Astrocyte (in vitro differentiated cells and primary cell): ENCODE results near the gene SMTN. TPM values are rescaled to one million over a fixed set of nuclear protein-coding genes. Genes with fewer than 3 reads are reported as not detected.

Experiments
- DNase-seq: peaks from one replicate; pipeline ENCODE4 v3.0.0-alpha.2; 2010; ENCODE audit warnings: low read depth
- FAIRE-seq: peaks from 2 replicates; lab custom pipeline; 2011; peaks lifted over from hg19 to GRCh38; lab: Jason Lieb, UNC
- H2AFZ ChIP-seq: 2 replicates; pipeline ENCODE4 v1.6.0; 2012; ENCODE audit warnings: low read depth, low read length, inconsistent platforms
- H3K27ac ChIP-seq: 2 replicates; pipeline ENCODE4 v1.5.1; 2011; ENCODE audit warnings: low read depth, low read length, inconsistent platforms
- H3K27me3 ChIP-seq: 2 replicates; pipeline ENCODE4 v1.6.0; 2011; ENCODE audit warnings: low read length, inconsistent platforms; ENCODE audit not compliant: insufficient read depth
- H3K36me3 ChIP-seq: 2 replicates; pipeline ENCODE4 v1.5.1; 2011; ENCODE audit warnings: low read length, inconsistent platforms; ENCODE audit not compliant: insufficient read depth
- H3K4me1 ChIP-seq: 2 replicates; pipeline ENCODE4 v1.5.1; 2011; ENCODE audit warnings: low read length, inconsistent platforms; ENCODE audit not compliant: insufficient read depth
- H3K4me2 ChIP-seq: 2 replicates; pipeline ENCODE4 v1.6.0; 2012; ENCODE audit warnings: low read length, inconsistent platforms
- H3K4me3 ChIP-seq: 2 replicates; pipeline ENCODE4 v1.5.1; 2011; ENCODE audit warnings: low read depth, mild to moderate bottlenecking, low read length, inconsistent platforms; ENCODE audit not compliant: insufficient read depth
- H3K79me2 ChIP-seq: 2 replicates; pipeline ENCODE4 v1.6.0; 2012; ENCODE audit warnings: mild to moderate bottlenecking, low read length, inconsistent platforms; ENCODE audit not compliant: insufficient read depth
- H3K9ac ChIP-seq: 2 replicates; pipeline ENCODE4 v1.6.0; 2012; ENCODE audit warnings: mild to moderate bottlenecking, low read length, inconsistent platforms
- H3K9me3 ChIP-seq: 2 replicates; pipeline ENCODE4 v1.5.1; 2012; ENCODE audit warnings: low read depth, mild to moderate bottlenecking, low read length, inconsistent platforms; ENCODE audit not compliant: insufficient read depth
- H4K20me1 ChIP-seq: 2 replicates; pipeline ENCODE4 v1.6.0; 2012; ENCODE audit warnings: low read length, inconsistent platforms; ENCODE audit not compliant: insufficient read depth
- H3K27ac Mint-ChIP-seq: one replicate; pipeline ENCODE4 v1.8.0; 2021; ENCODE audit warnings: mild to moderate bottlenecking, mixed read lengths; ENCODE audit not compliant: unreplicated experiment
- H3K27me3 Mint-ChIP-seq: one replicate; pipeline ENCODE4 v1.8.0; 2021; ENCODE audit warnings: low read depth, mixed read lengths; ENCODE audit not compliant: unreplicated experiment
- H3K36me3 Mint-ChIP-seq: one replicate; pipeline ENCODE4 v1.8.0; 2021; ENCODE audit warnings: low read depth, mixed read lengths; ENCODE audit not compliant: unreplicated experiment
- H3K4me1 Mint-ChIP-seq: one replicate; pipeline ENCODE4 v1.8.0; 2021; ENCODE audit warnings: low read depth, mixed read lengths; ENCODE audit not compliant: unreplicated experiment
- H3K4me3 Mint-ChIP-seq: one replicate; pipeline ENCODE4 v1.8.0; 2021; ENCODE audit warnings: mild to moderate bottlenecking, moderate library complexity, mixed read lengths; ENCODE audit not compliant: unreplicated experiment
- H3K9me3 Mint-ChIP-seq: one replicate; pipeline ENCODE4 v1.8.0; 2021; ENCODE audit warnings: mild to moderate bottlenecking, mixed read lengths; ENCODE audit not compliant: unreplicated experiment
- EZH2 ChIP-seq: IDR thresholded peaks from 2 replicates; pipeline ENCODE4 v1.6.1; 2012; ENCODE audit warnings: mild to moderate bottlenecking, low read length, inconsistent platforms; ENCODE audit not compliant: insufficient read depth
- total RNA-seq: library from RNA; stranded (reverse); gene quantifications from 2 replicates; pipeline ENCODE4 v1.2.1, GENCODE V29; 2021
- TF ChIP-seq, protein P1 (sequence below): IDR thresholded peaks from 2 replicates; pipeline ENCODE4 v1.5.1; 2011; ENCODE audit warnings: low read depth, mild to moderate bottlenecking, inconsistent platforms, low read length, moderate library complexity; ENCODE audit not compliant: insufficient read depth

The SMTN gene
- total RNA-seq, 1 donor from 2014 or later = 98.9 TPM

DNA sequence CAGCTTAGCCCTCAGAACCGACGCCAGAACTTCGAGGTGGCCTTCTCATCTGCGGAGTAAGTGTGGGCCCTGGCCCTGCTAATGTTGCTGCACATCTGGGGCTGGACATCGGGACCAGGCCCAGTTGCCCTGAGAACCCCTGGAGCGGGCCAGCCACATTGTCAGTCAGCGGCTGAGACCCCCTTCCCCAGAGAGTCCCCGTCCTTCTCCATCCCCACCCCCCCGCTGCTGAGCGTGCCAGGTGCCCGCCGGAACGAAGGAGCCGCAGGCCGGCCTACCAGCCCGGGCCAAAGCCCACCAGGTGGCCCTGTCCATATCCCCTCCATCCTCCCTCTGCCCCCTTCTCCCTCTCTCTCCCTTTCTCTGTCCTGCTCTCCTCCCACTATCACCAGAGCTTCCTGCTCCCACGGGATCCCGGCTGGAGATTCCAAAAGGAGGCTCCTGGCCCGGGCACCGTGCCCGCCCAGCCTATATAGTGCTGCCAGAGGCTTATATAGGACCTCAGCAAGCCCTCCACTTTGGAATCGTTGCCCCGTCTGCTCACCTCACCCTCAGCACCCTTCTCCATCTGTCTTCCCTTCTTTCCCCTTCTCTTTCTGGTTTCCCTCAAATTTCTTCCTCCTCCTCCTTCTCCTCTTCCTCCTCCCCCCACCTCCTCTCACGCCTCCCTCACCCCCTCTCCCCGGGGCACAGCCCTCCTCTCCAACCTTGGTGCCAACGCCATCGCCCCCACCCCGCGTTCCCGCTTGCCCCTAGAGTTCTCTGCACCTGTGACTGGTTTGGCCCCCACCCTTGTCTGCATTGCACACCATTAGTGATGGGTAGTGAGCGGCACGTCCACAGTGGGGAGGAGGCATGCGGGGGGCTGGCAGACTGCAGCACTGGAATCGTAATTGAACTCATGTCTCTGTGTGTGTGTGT, 19.0 kb downstream of the SMTN start:
- H3K36me3 Mint-ChIP-seq = peaks cover 25% of the 10 kb centered on the region
- Histone ChIP-seq H3K27ac (no peak overlapping the region), H3K9ac (no peak overlapping the region), H4K20me1 (peaks cover 68% of the 10 kb centered on the region), H3K4me1 (peaks cover 11% of the 10 kb centered on the region), H3K4me2 (no peak overlapping the region), H2AFZ (no peak overlapping the region), H3K27me3 (no peaks in the 10 kb centered on the region), H3K79me2 (peaks cover 7% of the 10 kb centered on the region), H3K4me3 (no peak overlapping the region), H3K36me3 (peaks cover 43% of the 10 kb centered on the region), H3K9me3 (no peaks in the 10 kb centered on the region)
- no peak for TF ChIP-seq EZH2
- H3K4me3 Mint-ChIP-seq = no peak overlapping the region
- H3K9me3 Mint-ChIP-seq = no peaks in the 10 kb centered on the region
- FAIRE-seq (no peak), DNase-seq (no peak)
- H3K27ac Mint-ChIP-seq = no peak overlapping the region
- H3K27me3 Mint-ChIP-seq = no peaks in the 10 kb centered on the region
- H3K4me1 Mint-ChIP-seq = peaks cover 22% of the 10 kb centered on the region

DNA sequence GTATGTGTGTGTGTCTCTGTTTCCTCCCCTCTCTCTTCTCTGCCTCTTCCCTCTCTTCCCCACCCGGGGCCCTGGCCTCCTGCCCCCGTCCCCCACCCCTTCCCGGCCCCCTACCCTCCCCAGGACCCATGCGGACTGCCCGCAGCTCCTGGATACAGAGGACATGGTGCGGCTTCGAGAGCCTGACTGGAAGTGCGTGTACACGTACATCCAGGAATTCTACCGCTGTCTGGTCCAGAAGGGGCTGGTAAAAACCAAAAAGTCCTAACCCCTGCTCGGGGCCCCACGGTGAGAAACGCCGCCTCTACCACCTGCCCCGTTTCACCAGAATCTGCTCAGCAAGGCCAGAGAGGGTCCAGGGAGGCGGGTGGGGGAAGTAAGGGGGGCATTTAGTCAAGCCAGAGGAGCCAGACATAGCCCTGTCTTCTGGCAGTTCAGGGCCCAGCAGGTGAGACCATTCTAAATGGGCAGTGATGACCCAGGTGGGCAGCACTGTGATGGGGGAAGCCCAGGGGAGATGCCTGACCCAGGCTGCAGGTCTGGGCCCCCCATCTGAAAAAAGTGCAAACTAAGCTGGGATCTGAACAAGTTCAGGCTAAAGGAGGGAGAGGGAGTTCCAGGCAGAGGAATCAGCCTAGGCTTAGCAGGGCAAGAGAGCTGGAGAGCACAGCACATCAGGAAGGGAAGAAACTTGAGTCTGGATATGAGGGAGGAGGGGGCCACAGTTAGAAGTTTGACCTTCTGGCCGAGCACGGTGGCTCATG, 19.8 kb downstream of the SMTN start:
- Mint-ChIP-seq H3K9me3 (no peaks in the 10 kb centered on the region), H3K4me3 (peak overlapping the region; percentile 14), H3K36me3 (peaks cover 21% of the 10 kb centered on the region), H3K27me3 (no peaks in the 10 kb centered on the region), H3K27ac (peak overlapping the region; percentile 79), H3K4me1 (peaks cover 26% of the 10 kb centered on the region)
- Histone ChIP-seq H4K20me1 (peaks cover 68% of the 10 kb centered on the region), H3K79me2 (peaks cover 15% of the 10 kb centered on the region), H3K9me3 (no peaks in the 10 kb centered on the region), H3K4me2 (no peak overlapping the region), H3K4me1 (peaks cover 15% of the 10 kb centered on the region), H3K9ac (no peak overlapping the region), H3K36me3 (peaks cover 36% of the 10 kb centered on the region), H3K27me3 (no peaks in the 10 kb centered on the region), H2AFZ (no peak overlapping the region), H3K4me3 (no peak overlapping the region), H3K27ac (no peak overlapping the region)
- DNase-seq (no peak), FAIRE-seq (no peak)
- TF ChIP-seq, protein P1, sequence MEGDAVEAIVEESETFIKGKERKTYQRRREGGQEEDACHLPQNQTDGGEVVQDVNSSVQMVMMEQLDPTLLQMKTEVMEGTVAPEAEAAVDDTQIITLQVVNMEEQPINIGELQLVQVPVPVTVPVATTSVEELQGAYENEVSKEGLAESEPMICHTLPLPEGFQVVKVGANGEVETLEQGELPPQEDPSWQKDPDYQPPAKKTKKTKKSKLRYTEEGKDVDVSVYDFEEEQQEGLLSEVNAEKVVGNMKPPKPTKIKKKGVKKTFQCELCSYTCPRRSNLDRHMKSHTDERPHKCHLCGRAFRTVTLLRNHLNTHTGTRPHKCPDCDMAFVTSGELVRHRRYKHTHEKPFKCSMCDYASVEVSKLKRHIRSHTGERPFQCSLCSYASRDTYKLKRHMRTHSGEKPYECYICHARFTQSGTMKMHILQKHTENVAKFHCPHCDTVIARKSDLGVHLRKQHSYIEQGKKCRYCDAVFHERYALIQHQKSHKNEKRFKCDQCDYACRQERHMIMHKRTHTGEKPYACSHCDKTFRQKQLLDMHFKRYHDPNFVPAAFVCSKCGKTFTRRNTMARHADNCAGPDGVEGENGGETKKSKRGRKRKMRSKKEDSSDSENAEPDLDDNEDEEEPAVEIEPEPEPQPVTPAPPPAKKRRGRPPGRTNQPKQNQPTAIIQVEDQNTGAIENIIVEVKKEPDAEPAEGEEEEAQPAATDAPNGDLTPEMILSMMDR = no peak
- TF ChIP-seq EZH2 = no peak

DNA sequence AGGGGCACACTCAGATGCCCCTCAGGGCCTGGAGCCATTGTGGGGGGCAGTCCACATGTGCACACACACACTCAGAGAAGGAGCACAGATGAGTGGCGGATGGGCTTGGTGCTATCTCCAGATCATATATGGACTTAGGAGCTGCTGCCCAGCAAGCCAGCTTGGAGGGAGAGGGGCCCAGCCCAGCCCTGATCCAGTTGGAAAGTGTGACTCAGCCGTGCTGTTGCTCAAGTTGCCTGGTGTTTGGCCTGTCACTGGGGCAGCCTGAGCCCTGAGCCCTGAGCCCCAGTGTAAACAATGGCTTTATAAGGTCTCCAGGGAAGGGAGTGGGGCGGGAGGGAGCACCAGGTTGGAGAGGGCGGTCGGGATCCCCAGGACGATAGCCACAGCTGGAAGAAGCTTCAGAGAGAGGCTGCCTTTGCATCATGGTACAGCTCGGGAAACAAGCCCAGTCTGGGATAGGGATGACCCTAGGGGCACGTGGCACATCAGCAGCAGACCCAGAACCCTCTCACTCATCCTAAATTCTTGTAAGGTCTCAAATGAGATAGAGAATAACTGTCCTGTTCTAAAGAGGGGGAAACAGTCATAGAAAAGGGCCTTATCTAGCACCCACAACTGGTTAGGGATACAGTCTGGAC, 21.4 kb downstream of the SMTN start:
- Histone ChIP-seq H3K9me3 (no peaks in the 10 kb centered on the region), H3K27me3 (no peaks in the 10 kb centered on the region), H3K4me1 (peaks cover 27% of the 10 kb centered on the region), H3K9ac (no peak overlapping the region), H3K4me3 (no peak overlapping the region), H4K20me1 (peaks cover 75% of the 10 kb centered on the region), H3K36me3 (peaks cover 28% of the 10 kb centered on the region), H2AFZ (no peak overlapping the region), H3K27ac (peak overlapping the region; percentile 46), H3K79me2 (peaks cover 27% of the 10 kb centered on the region), H3K4me2 (peak overlapping the region; percentile 24)
- TF ChIP-seq EZH2 = no peak
- TF ChIP-seq, protein P1 = no peak
- H3K4me1 Mint-ChIP-seq = peaks cover 34% of the 10 kb centered on the region
- no peaks in the 10 kb centered on the region for H3K27me3 Mint-ChIP-seq
- H3K27ac Mint-ChIP-seq = peak overlapping the region; percentile 95
- peaks cover 17% of the 10 kb centered on the region for H3K36me3 Mint-ChIP-seq
- H3K9me3 Mint-ChIP-seq = no peaks in the 10 kb centered on the region
- FAIRE-seq (no peak), DNase-seq (peak; percentile 88)
- H3K4me3 Mint-ChIP-seq = peak overlapping the region; percentile 27
